Gastroesophageal sphincter (tissue), 3 donors: ENCODE data around the gene CPOX.

Experiments used
- CTCF ChIP-seq, 4 experiments: fragments of 200-600 bp in 2 of 4; fragments of 450-650 bp in 2 of 4; sonication (generic) in 1 of 4; IDR thresholded peaks; one replicate each; pipeline ENCODE4 v1.5.1; 2017 to 2019; ENCODE audit warnings: antibody characterized with exemption in 4 of 4, mild to moderate bottlenecking in 2 of 4, moderate library complexity in 2 of 4
- EP300 ChIP-seq: sonication (generic); formaldehyde crosslinking; IDR thresholded peaks from one replicate; pipeline ENCODE4 v1.6.1; 2017; ENCODE audit warnings: antibody characterized with exemption, mild to moderate bottlenecking
- POLR2A ChIP-seq, 2 donors: fragments of 450-650 bp; IDR thresholded peaks; one replicate each; pipeline ENCODE4 v1.6.1; 2017; ENCODE audit warnings: antibody characterized with exemption in 2 of 2, mild to moderate bottlenecking in 2 of 2, moderate library complexity in 1 of 2
- POLR2AphosphoS5 ChIP-seq: sonication (generic); formaldehyde crosslinking; IDR thresholded peaks from one replicate; pipeline ENCODE4 v1.6.1; 2017; ENCODE audit warnings: antibody characterized with exemption

GRCh38 chr3:98536456-98537017 lies 56.9 kb downstream of the CPOX start:
- TF ChIP-seq CTCF (IDR thresholded peaks at IDR 0.05) (no peak), POLR2A (IDR thresholded peaks at IDR 0.05) (no peak), POLR2AphosphoS5 (no peak), EP300 (no peak)
